Measurements from ENCODE around the gene CNPY2.
"Not testable (repeated sequence)": the region's sequence is repeated elsewhere in the genome, so short reads cannot be mapped to it uniquely, and the experiment has no call there.

The CNPY2 gene

DNA sequence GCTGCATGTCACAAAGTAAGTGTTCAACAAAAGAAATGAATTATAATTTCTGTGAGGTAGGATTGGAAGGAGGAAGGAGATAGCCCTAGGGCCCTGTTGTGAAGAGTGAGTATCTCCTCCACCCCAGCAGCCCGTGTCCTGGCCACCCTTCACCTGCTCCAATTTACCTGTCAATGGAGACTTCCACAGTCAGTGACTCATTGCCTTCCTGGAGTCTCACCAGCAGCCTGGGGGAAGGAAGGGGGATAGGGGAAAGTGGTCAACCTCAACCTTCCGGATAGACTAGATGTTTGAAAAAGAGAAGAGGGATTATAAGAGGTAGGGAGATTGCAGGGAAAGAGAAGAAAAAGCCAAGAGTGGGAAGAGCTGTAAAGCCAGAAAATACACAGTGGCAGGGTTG is 34.9 kb upstream of the CNPY2 start:
- H3K79me2 ChIP-seq (ENCODE audit: insufficient read depth, low read length), result no peaks in the 10 kb centered on the region
- no peak overlapping the region for H3K9ac ChIP-seq (ENCODE audit: low read length)
- no peaks in the 10 kb centered on the region for H3K9me3 ChIP-seq (ENCODE audit: insufficient read depth, low read length)
- TF ChIP-seq EZH2phosphoT487 (conservative IDR thresholded peaks at IDR 0.05; ENCODE audit: low read length), result no peak
- TF ChIP-seq, protein P1, sequence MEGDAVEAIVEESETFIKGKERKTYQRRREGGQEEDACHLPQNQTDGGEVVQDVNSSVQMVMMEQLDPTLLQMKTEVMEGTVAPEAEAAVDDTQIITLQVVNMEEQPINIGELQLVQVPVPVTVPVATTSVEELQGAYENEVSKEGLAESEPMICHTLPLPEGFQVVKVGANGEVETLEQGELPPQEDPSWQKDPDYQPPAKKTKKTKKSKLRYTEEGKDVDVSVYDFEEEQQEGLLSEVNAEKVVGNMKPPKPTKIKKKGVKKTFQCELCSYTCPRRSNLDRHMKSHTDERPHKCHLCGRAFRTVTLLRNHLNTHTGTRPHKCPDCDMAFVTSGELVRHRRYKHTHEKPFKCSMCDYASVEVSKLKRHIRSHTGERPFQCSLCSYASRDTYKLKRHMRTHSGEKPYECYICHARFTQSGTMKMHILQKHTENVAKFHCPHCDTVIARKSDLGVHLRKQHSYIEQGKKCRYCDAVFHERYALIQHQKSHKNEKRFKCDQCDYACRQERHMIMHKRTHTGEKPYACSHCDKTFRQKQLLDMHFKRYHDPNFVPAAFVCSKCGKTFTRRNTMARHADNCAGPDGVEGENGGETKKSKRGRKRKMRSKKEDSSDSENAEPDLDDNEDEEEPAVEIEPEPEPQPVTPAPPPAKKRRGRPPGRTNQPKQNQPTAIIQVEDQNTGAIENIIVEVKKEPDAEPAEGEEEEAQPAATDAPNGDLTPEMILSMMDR (IDR thresholded peaks at IDR 0.05; ENCODE audit: insufficient read depth, low read length, poor library complexity, severe bottlenecking), result no peak
- no peak overlapping the region for H3K4me3 ChIP-seq (ENCODE audit: insufficient read depth, low read length, poor library complexity, severe bottlenecking)
- H4K20me1 ChIP-seq (ENCODE audit: low read depth, low read length), result no peaks in the 10 kb centered on the region
- H3K9me2 ChIP-seq (replicated peaks; ENCODE audit: insufficient read depth, low read length), result no peaks in the 10 kb centered on the region
- H2AFZ ChIP-seq (ENCODE audit: low read depth, low read length, severe bottlenecking), result no peak overlapping the region
- H3K4me2 ChIP-seq (ENCODE audit: low read depth, low read length, poor library complexity, severe bottlenecking), result no peak overlapping the region
- H3K36me3 ChIP-seq (ENCODE audit: low read length), result peaks cover 17% of the 10 kb centered on the region; the same call in 1 of the 2 replicates
- H3F3A ChIP-seq (ENCODE audit: insufficient read depth), result no peaks in the 10 kb centered on the region; the same call in 1 of the 2 replicates
- no peak overlapping the region for H3K27ac ChIP-seq (ENCODE audit: low read depth, low read length)
- no peaks in the 10 kb centered on the region for H3K27me3 ChIP-seq (ENCODE audit: low read length)

DNA sequence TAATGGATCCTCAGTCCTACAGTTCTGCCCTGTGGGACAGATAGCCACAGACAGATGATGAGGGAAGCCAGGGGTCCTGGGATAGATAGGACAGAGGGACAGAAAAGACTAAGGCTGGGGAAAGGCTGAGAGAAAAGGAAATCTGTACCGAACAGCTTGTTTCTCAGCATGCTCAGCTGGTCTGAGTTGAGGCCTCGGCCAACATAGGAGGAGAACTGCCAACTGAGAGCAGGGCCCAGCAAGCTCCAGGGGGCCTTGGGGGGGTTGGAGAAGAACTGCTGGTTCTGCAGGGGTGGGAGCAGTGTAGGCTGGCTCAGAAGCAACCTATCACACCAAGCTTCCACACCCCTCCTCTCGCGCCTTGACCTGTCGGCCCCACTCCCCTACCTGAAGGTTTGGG is 33.0 kb upstream of the CNPY2 start:
- H4K20me1 ChIP-seq (ENCODE audit: low read depth, low read length), result no peaks in the 10 kb centered on the region
- TF ChIP-seq, protein P1 (IDR thresholded peaks at IDR 0.05; ENCODE audit: insufficient read depth, low read length, poor library complexity, severe bottlenecking), result no peak
- TF ChIP-seq EZH2phosphoT487 (conservative IDR thresholded peaks at IDR 0.05; ENCODE audit: low read length), result no peak
- H3K79me2 ChIP-seq (ENCODE audit: insufficient read depth, low read length), result no peaks in the 10 kb centered on the region
- no peaks in the 10 kb centered on the region; the same call in 1 of the 2 replicates for H3F3A ChIP-seq (ENCODE audit: insufficient read depth)
- H3K4me3 ChIP-seq (ENCODE audit: insufficient read depth, low read length, poor library complexity, severe bottlenecking), result no peak overlapping the region
- no peak overlapping the region for H3K27ac ChIP-seq (ENCODE audit: low read depth, low read length)
- H3K27me3 ChIP-seq (ENCODE audit: low read length), result no peaks in the 10 kb centered on the region
- no peaks in the 10 kb centered on the region for H3K9me2 ChIP-seq (replicated peaks; ENCODE audit: insufficient read depth, low read length)
- H3K9ac ChIP-seq (ENCODE audit: low read length), result no peak overlapping the region
- peaks cover 12% of the 10 kb centered on the region; the same call in 1 of the 2 replicates for H3K36me3 ChIP-seq (ENCODE audit: low read length)
- no peak overlapping the region for H3K4me2 ChIP-seq (ENCODE audit: low read depth, low read length, poor library complexity, severe bottlenecking)
- H2AFZ ChIP-seq (ENCODE audit: low read depth, low read length, severe bottlenecking), result no peak overlapping the region
- no peaks in the 10 kb centered on the region for H3K9me3 ChIP-seq (ENCODE audit: insufficient read depth, low read length)

GRCh38 chr12:56347255-56347654 is 31.5 kb upstream of the CNPY2 start:
- not testable (repeated sequence) for H3K9me3 ChIP-seq (ENCODE audit: insufficient read depth, low read length); H3K4me3 ChIP-seq (ENCODE audit: insufficient read depth, low read length, poor library complexity, severe bottlenecking); H4K20me1 ChIP-seq (ENCODE audit: low read depth, low read length); H3K27ac ChIP-seq (ENCODE audit: low read depth, low read length); H3K4me2 ChIP-seq (ENCODE audit: low read depth, low read length, poor library complexity, severe bottlenecking); H2AFZ ChIP-seq (ENCODE audit: low read depth, low read length, severe bottlenecking); H3K27me3 ChIP-seq (ENCODE audit: low read length); H3K79me2 ChIP-seq (ENCODE audit: insufficient read depth, low read length); H3K9ac ChIP-seq (ENCODE audit: low read length); H3K9me2 ChIP-seq (replicated peaks; ENCODE audit: insufficient read depth, low read length); H3F3A ChIP-seq (ENCODE audit: insufficient read depth)
- peaks cover 12% of the 10 kb centered on the region; the same call in 1 of the 2 replicates for H3K36me3 ChIP-seq (ENCODE audit: low read length)

- Histone ChIP-seq H3K9me2 (replicated peaks; ENCODE audit: insufficient read depth, low read length) (no peaks in the 10 kb centered on the region), H3K27me3 (ENCODE audit: low read length) (no peaks in the 10 kb centered on the region), H3K27ac (ENCODE audit: low read depth, low read length) (no peak overlapping the region), H3K4me3 (ENCODE audit: insufficient read depth, low read length, poor library complexity, severe bottlenecking) (no peak overlapping the region), H3K9ac (ENCODE audit: low read length) (no peak overlapping the region), H3K9me3 (ENCODE audit: insufficient read depth, low read length) (no peaks in the 10 kb centered on the region), H3K36me3 (ENCODE audit: low read length) (peaks cover 12% of the 10 kb centered on the region; the same call in 1 of the 2 replicates), H3K79me2 (ENCODE audit: insufficient read depth, low read length) (no peaks in the 10 kb centered on the region), H3F3A (ENCODE audit: insufficient read depth) (no peaks in the 10 kb centered on the region), H3K4me2 (ENCODE audit: low read depth, low read length, poor library complexity, severe bottlenecking) (no peak overlapping the region), H2AFZ (ENCODE audit: low read depth, low read length, severe bottlenecking) (no peak overlapping the region), H4K20me1 (ENCODE audit: low read depth, low read length) (no peaks in the 10 kb centered on the region)
- no peak for TF ChIP-seq EZH2phosphoT487 (conservative IDR thresholded peaks at IDR 0.05; ENCODE audit: low read length)
- TF ChIP-seq, protein P1 (IDR thresholded peaks at IDR 0.05; ENCODE audit: insufficient read depth, low read length, poor library complexity, severe bottlenecking), result no peak
Measured at GRCh38 chr12:56346675-56347074, 30.9 kb upstream of the CNPY2 start.

DNA sequence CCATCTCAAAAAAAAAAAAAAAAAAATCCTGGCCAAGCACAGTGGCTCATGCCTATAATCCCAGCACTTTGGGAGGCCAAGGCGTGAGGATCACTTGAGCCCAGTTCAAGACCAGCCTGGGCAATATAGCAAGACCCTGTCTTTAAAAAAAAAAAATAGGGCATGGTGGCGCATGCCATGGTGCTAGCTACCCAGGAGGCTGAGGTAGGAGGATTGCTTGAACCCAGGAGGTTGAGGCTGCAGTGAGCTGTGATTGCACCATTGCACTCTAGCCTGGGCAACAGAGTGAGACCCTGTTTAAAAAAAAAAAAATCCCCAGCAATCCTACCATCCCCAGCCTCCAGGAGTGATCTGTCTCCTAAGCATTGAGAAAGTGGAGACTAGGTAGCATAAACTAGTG is 26.5 kb upstream of the CNPY2 start:
- H3K9ac ChIP-seq (ENCODE audit: low read length); H3K27me3 ChIP-seq (ENCODE audit: low read length); H3K4me3 ChIP-seq (ENCODE audit: insufficient read depth, low read length, poor library complexity, severe bottlenecking); H4K20me1 ChIP-seq (ENCODE audit: low read depth, low read length); H3K79me2 ChIP-seq (ENCODE audit: insufficient read depth, low read length); H3K27ac ChIP-seq (ENCODE audit: low read depth, low read length); H3K9me2 ChIP-seq (replicated peaks; ENCODE audit: insufficient read depth, low read length); H3K4me2 ChIP-seq (ENCODE audit: low read depth, low read length, poor library complexity, severe bottlenecking); H3K36me3 ChIP-seq (ENCODE audit: low read length); H2AFZ ChIP-seq (ENCODE audit: low read depth, low read length, severe bottlenecking); H3K9me3 ChIP-seq (ENCODE audit: insufficient read depth, low read length): not testable (repeated sequence)
- H3F3A ChIP-seq (ENCODE audit: insufficient read depth), result peaks cover 16% of the 10 kb centered on the region
